HepG2 (cell line): ENCODE data around the gene CDC42EP4. TPM values are rescaled to one million over a fixed set of nuclear protein-coding genes. Genes with fewer than 3 reads are reported as not detected.

Experiments used
- HMGXB3 ChIP-seq: sonication (generic); formaldehyde crosslinking; IDR thresholded peaks from 2 replicates; pipeline ENCODE4 v1.4.0; 2020; ENCODE audit warnings: missing genetic modification reagents, borderline replicate concordance
- NR0B2 ChIP-seq: sonication (generic); formaldehyde crosslinking; IDR thresholded peaks from 2 replicates; pipeline ENCODE4 v1.4.0; 2020; ENCODE audit warnings: mild to moderate bottlenecking, missing genetic modification reagents
- PATZ1 ChIP-seq: sonication (generic); formaldehyde crosslinking; IDR thresholded peaks from 2 replicates; pipeline ENCODE4 v1.4.0; 2020; ENCODE audit warnings: missing genetic modification reagents
- RAD51 ChIP-seq: fragments of 450-650 bp; IDR thresholded peaks from 2 replicates; pipeline ENCODE4 v1.6.1; 2016; ENCODE audit warnings: borderline replicate concordance
- SNAPC2 ChIP-seq: sonication (generic); formaldehyde crosslinking; IDR thresholded peaks from 2 replicates; pipeline ENCODE4 v1.8.1; 2022; ENCODE audit warnings: mild to moderate bottlenecking, missing genetic modification reagents
- USF2 ChIP-seq, 2 experiments: sonication (generic) in 1 of 2; formaldehyde crosslinking in 1 of 2; IDR thresholded peaks; 2 replicates each; pipeline versions ENCODE4 v1.5.1 to v1.6.1; 2011 to 2020; ENCODE audit warnings: borderline replicate concordance in 1 of 2, low read depth in 1 of 2, low read length in 1 of 2, mild to moderate bottlenecking in 1 of 2, missing genetic modification reagents in 1 of 2, moderate library complexity in 1 of 2
- ZFP90 ChIP-seq: sonication (generic); formaldehyde crosslinking; IDR thresholded peaks from 2 replicates; pipeline ENCODE4 v1.8.0; 2022; ENCODE audit warnings: missing genetic modification reagents, mild to moderate bottlenecking, inconsistent platforms, borderline replicate concordance
- ZNF431 ChIP-seq: sonication (generic); formaldehyde crosslinking; IDR thresholded peaks from 2 replicates; pipeline ENCODE4 v1.9.0; 2022; ENCODE audit warnings: missing genetic modification reagents, low read depth, mild to moderate bottlenecking, borderline replicate concordance
- ZNF547 ChIP-seq: sonication (generic); formaldehyde crosslinking; IDR thresholded peaks from 2 replicates; pipeline ENCODE4 v1.5.1; 2020; ENCODE audit warnings: mild to moderate bottlenecking, missing genetic modification reagents
- ZNF576 ChIP-seq: sonication (generic); formaldehyde crosslinking; IDR thresholded peaks from 2 replicates; pipeline ENCODE4 v1.4.0; 2020; ENCODE audit warnings: mild to moderate bottlenecking, missing genetic modification reagents
- ZNF577 ChIP-seq: sonication (generic); formaldehyde crosslinking; IDR thresholded peaks from 2 replicates; pipeline ENCODE4 v1.4.0; 2020; ENCODE audit warnings: mild to moderate bottlenecking, low read depth, missing genetic modification reagents, borderline replicate concordance
- ZNF580 ChIP-seq: IDR thresholded peaks from 2 replicates; pipeline ENCODE4 v1.6.1; 2016; ENCODE audit warnings: low read depth, borderline replicate concordance
- ZNF770 ChIP-seq: sonication (generic); formaldehyde crosslinking; IDR thresholded peaks from 2 replicates; pipeline ENCODE4 v1.5.0; 2020; ENCODE audit warnings: mild to moderate bottlenecking, missing genetic modification reagents
- ZNF784 ChIP-seq: sonication (generic); formaldehyde crosslinking; IDR thresholded peaks from 2 replicates; pipeline ENCODE4 v1.5.1; 2020; ENCODE audit warnings: missing genetic modification reagents, mild to moderate bottlenecking, borderline replicate concordance
- polyA plus RNA-seq, 8 experiments: library from polyadenylated mRNA; depleted of rRNA in 3 of 8; stranded (reverse) in 7 of 8; unstranded in 1 of 8; fragments of >200 nt; fragmentation: Illumina TruSeq in 4 of 8; extraction: Trizol in 4 of 8; gene quantifications; 2 replicates each; pipeline versions ENCODE4 v1.2.1 to v1.2.3, GENCODE V29; 2011 to 2016; ENCODE audit warnings: low read depth in 4 of 8, missing spikeins in 1 of 8, mixed read lengths in 1 of 8; ENCODE audit not compliant: insufficient read depth in 1 of 8
- total RNA-seq, 5 experiments: library from RNA; depleted of rRNA; stranded (reverse); fragments of >200 nt; fragmentation: Illumina TruSeq; extraction: Trizol; gene quantifications; 2 replicates each; pipeline ENCODE4 v1.2.3, GENCODE V29; 2016; ENCODE audit warnings: low read depth in 1 of 5

Gene CDC42EP4
- total and polyA plus RNA-seq, 2 of the 13 experiments (the other 11 are each of a cell fraction or from before 2014, with no cell fraction given) = 19.0 to 54.0 TPM

GRCh38 chr17:73278049-73278464 is 33.7 kb downstream of the CDC42EP4 start (continued):
- TF ChIP-seq PATZ1 (CRISPR knock-in tag) (peak; percentile 48), RAD51 (no peak), ZNF784 (0 out of 2 replicates have a peak, but pooled peaks have one; percentile 45), SNAPC2 (CRISPR knock-in tag) (no peak; the same call in 1 of the 2 replicates), USF2 (IDR thresholded peaks at IDR 0.05; ENCODE audit: low read depth, low read length) (no peak), USF2 (CRISPR knock-in tag; IDR thresholded peaks at IDR 0.05; ENCODE audit: borderline replicate concordance) (no peak), HMGXB3 (CRISPR knock-in tag) (no peak), ZFP90 (CRISPR knock-in tag) (no peak; the same call in 1 of the 2 replicates), ZNF580 (CRISPR knock-in tag) (0 out of 2 replicates have a peak, but pooled peaks have one; percentile 4), ZNF770 (CRISPR knock-in tag) (peak; percentile 41; the same call in 1 of the 2 replicates), ZNF547 (no peak; the same call in 1 of the 2 replicates), ZNF431 (CRISPR knock-in tag) (0 out of 2 replicates have a peak, but pooled peaks have one; percentile 41), ZNF576 (no peak), ZNF577 (CRISPR knock-in tag) (no peak), NR0B2 (CRISPR knock-in tag) (peak; percentile 60; the same call in 1 of the 2 replicates)
